ENCODE results near the gene BSN.
"Not testable (repeated sequence)": the region's sequence is repeated elsewhere in the genome, so short reads cannot be mapped to it uniquely, and the experiment has no call there.

BSN gene

GRCh38 chr3:49675912-49676311, 121.6 kb downstream of the BSN start:
- no peak for DNase-seq

- DNase-seq, result no peak
Measured at GRCh38 chr3:49680493-49681231, 126.4 kb downstream of the BSN start.

GRCh38 chr3:49681232-49681522, 126.9 kb downstream of the BSN start:
- DNase-seq, result no peak

GRCh38 chr3:49681543-49681942, 127.3 kb downstream of the BSN start:
- DNase-seq, result no peak

- no peak for DNase-seq
Measured at GRCh38 chr3:49683162-49683561, 128.9 kb downstream of the BSN start.

- DNase-seq, result not testable (repeated sequence)
Measured at GRCh38 chr3:49684453-49684852, 130.2 kb downstream of the BSN start.

GRCh38 chr3:49685103-49685502, 130.8 kb downstream of the BSN start:
- DNase-seq, result not testable (repeated sequence)

GRCh38 chr3:49685846-49686245, 131.6 kb downstream of the BSN start:
- not testable (repeated sequence) for DNase-seq

GRCh38 chr3:49686346-49686745, 132.1 kb downstream of the BSN start:
- not testable (repeated sequence) for DNase-seq

GRCh38 chr3:49686769-49687423, 132.6 kb downstream of the BSN start:
- peak; percentile 66 for DNase-seq

GRCh38 chr3:49687424-49687795, 133.1 kb downstream of the BSN start:
- DNase-seq, result not testable (repeated sequence)

- DNase-seq, result not testable (repeated sequence)
Measured at GRCh38 chr3:49688338-49689045, 134.2 kb downstream of the BSN start.

GRCh38 chr3:49689046-49689907, 135.0 kb downstream of the BSN start, which contains the start of the genes MST1 and RNF123:
TSS of gene MST1 (minus strand) at chr3:49689474. CDS start at chr3:49688691, 783 bp downstream.
TSS of gene RNF123 (plus strand) at chr3:49689557. CDS start at chr3:49691166, 1,609 bp downstream.
- DNase-seq, result peak; percentile 87

GRCh38 chr3:49689908-49690624, 135.8 kb downstream of the BSN start:
- not testable (repeated sequence) for DNase-seq

- not testable (repeated sequence) for DNase-seq
Measured at GRCh38 chr3:49690856-49691255, 136.6 kb downstream of the BSN start.

GRCh38 chr3:49691481-49691880, 137.2 kb downstream of the BSN start:
- not testable (repeated sequence) for DNase-seq

- DNase-seq, result not testable (repeated sequence)
Measured at GRCh38 chr3:49694409-49695070, 140.3 kb downstream of the BSN start.

GRCh38 chr3:49695350-49696015, 141.2 kb downstream of the BSN start:
- not testable (repeated sequence) for DNase-seq

GRCh38 chr3:49699281-49699979, 145.2 kb downstream of the BSN start:
- peak; percentile 30 for DNase-seq

- no peak for DNase-seq
Measured at GRCh38 chr3:49700014-49700413, 145.7 kb downstream of the BSN start.
